Neural progenitor cell (in vitro differentiated cells): ENCODE results near the gene NEXN. TPM values are rescaled to one million over a fixed set of nuclear protein-coding genes. Genes with fewer than 3 reads are reported as not detected.

Experiments
- DNase-seq: peaks from one replicate; pipeline ENCODE4 v3.0.0-alpha.2; 2016; ENCODE audit warnings: low spot score
- H2AFZ ChIP-seq: fragments of 200-600 bp; sonication (generic); replicated peaks from 2 replicates; pipeline ENCODE4 v1.6.1; 2016; ENCODE audit warnings: antibody characterized with exemption
- H3F3A ChIP-seq: fragments of 200-600 bp; sonication (generic); 2 replicates; pipeline ENCODE4 v1.6.1; 2016; ENCODE audit warnings: antibody characterized with exemption, low read depth
- H3K27ac ChIP-seq: fragments of 200-600 bp; sonication (generic); 2 replicates; pipeline ENCODE4 v1.5.1; 2016; ENCODE audit warnings: mild to moderate bottlenecking
- H3K27me3 ChIP-seq: fragments of 200-600 bp; sonication (generic); 2 replicates; pipeline ENCODE4 v1.6.1; 2016; ENCODE audit warnings: mild to moderate bottlenecking, moderate library complexity
- H3K36me3 ChIP-seq: fragments of 200-600 bp; sonication (generic); 2 replicates; pipeline ENCODE4 v1.5.1; 2016
- H3K4me1 ChIP-seq: fragments of 200-600 bp; sonication (generic); 2 replicates; pipeline ENCODE4 v1.6.1; 2016; ENCODE audit warnings: mixed run types
- H3K4me2 ChIP-seq: fragments of 200-600 bp; sonication (generic); 2 replicates; pipeline ENCODE4 v1.6.1; 2016
- H3K4me3 ChIP-seq: fragments of 200-600 bp; sonication (generic); 2 replicates; pipeline ENCODE4 v1.5.1; 2016
- H3K79me2 ChIP-seq: fragments of 200-600 bp; sonication (generic); 2 replicates; pipeline ENCODE4 v1.6.1; 2016; ENCODE audit warnings: low read depth
- H3K9ac ChIP-seq: fragments of 200-600 bp; sonication (generic); 2 replicates; pipeline ENCODE4 v1.6.1; 2016
- H3K9me3 ChIP-seq: fragments of 200-600 bp; sonication (generic); 2 replicates; pipeline ENCODE4 v1.5.1; 2016; ENCODE audit warnings: low read depth
- H4K20me1 ChIP-seq: fragments of 200-600 bp; sonication (generic); 2 replicates; pipeline ENCODE4 v1.6.1; 2016; ENCODE audit warnings: low read depth
- H3K27ac Mint-ChIP-seq: 3 replicates; pipeline ENCODE4 v1.8.0; 2021; ENCODE audit warnings: mixed read lengths
- H3K27me3 Mint-ChIP-seq: 2 replicates; pipeline ENCODE4 v1.8.0; 2022; ENCODE audit warnings: low read depth, mild to moderate bottlenecking, inconsistent platforms, moderate library complexity, mixed read lengths; ENCODE audit not compliant: insufficient read depth
- H3K36me3 Mint-ChIP-seq: 3 replicates; pipeline ENCODE4 v1.8.0; 2021; ENCODE audit warnings: mixed read lengths
- H3K4me1 Mint-ChIP-seq: 3 replicates; pipeline ENCODE4 v1.8.0; 2021; ENCODE audit warnings: mixed read lengths
- H3K4me3 Mint-ChIP-seq: 3 replicates; pipeline ENCODE4 v1.8.0; 2021; ENCODE audit warnings: mild to moderate bottlenecking, moderate library complexity, mixed read lengths
- H3K9me3 Mint-ChIP-seq: 3 replicates; pipeline ENCODE4 v1.8.0; 2020; ENCODE audit warnings: mixed read lengths
- EZH2 ChIP-seq: fragments of 200-600 bp; sonication (generic); IDR thresholded peaks from 2 replicates; pipeline ENCODE4 v1.6.1; 2017; ENCODE audit warnings: antibody characterized with exemption, mild to moderate bottlenecking, moderate library complexity
- EZH2phosphoT487 ChIP-seq: fragments of 200-600 bp; sonication (generic); IDR thresholded peaks from 2 replicates; pipeline ENCODE4 v1.6.1; 2017; ENCODE audit warnings: antibody characterized with exemption
- total RNA-seq: library from RNA; depleted of rRNA; stranded (reverse); fragments of >200 nt; gene quantifications from 2 replicates; pipeline ENCODE4 v1.2.3, GENCODE V29; 2015; ENCODE audit warnings: low replicate concordance
- TF ChIP-seq, protein P1 (sequence below): fragments of 200-600 bp; sonication (generic); IDR thresholded peaks from 2 replicates; pipeline ENCODE4 v1.5.1; 2017; ENCODE audit warnings: antibody characterized with exemption, mild to moderate bottlenecking

The NEXN gene
- total RNA-seq, 1 donor from 2014 or later = 2.0 TPM

GRCh38 chr1:77991638-77992037, 103.2 kb downstream of the NEXN start:
- H3K4me1 ChIP-seq = no peaks in the 10 kb centered on the region
- no peak overlapping the region for H2AFZ ChIP-seq
- Mint-ChIP-seq H3K4me1 (no peaks in the 10 kb centered on the region), H3K9me3 (no peaks in the 10 kb centered on the region), H3K36me3 (peaks cover 15% of the 10 kb centered on the region), H3K27me3 (no peaks in the 10 kb centered on the region), H3K27ac (no peak overlapping the region), H3K4me3 (no peak overlapping the region)
- H3F3A ChIP-seq = no peaks in the 10 kb centered on the region
- no peaks in the 10 kb centered on the region for H3K27me3 ChIP-seq
- H3K9ac ChIP-seq = no peak overlapping the region
- peaks cover 97% of the 10 kb centered on the region for H3K79me2 ChIP-seq
- no peaks in the 10 kb centered on the region for H3K36me3 ChIP-seq
- no peak overlapping the region for H3K4me2 ChIP-seq
- no peak overlapping the region for H3K4me3 ChIP-seq
- no peaks in the 10 kb centered on the region for H3K9me3 ChIP-seq
- TF ChIP-seq EZH2 (no peak), EZH2phosphoT487 (no peak)
- TF ChIP-seq, protein P1, sequence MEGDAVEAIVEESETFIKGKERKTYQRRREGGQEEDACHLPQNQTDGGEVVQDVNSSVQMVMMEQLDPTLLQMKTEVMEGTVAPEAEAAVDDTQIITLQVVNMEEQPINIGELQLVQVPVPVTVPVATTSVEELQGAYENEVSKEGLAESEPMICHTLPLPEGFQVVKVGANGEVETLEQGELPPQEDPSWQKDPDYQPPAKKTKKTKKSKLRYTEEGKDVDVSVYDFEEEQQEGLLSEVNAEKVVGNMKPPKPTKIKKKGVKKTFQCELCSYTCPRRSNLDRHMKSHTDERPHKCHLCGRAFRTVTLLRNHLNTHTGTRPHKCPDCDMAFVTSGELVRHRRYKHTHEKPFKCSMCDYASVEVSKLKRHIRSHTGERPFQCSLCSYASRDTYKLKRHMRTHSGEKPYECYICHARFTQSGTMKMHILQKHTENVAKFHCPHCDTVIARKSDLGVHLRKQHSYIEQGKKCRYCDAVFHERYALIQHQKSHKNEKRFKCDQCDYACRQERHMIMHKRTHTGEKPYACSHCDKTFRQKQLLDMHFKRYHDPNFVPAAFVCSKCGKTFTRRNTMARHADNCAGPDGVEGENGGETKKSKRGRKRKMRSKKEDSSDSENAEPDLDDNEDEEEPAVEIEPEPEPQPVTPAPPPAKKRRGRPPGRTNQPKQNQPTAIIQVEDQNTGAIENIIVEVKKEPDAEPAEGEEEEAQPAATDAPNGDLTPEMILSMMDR = no peak
- no peak overlapping the region for H3K27ac ChIP-seq
- H4K20me1 ChIP-seq = peaks cover 35% of the 10 kb centered on the region
- no peak for DNase-seq

Other genes starting within 250 kb of the NEXN start
- 85.1 and 106 TPM in 2 replicates for gene ZZZ3, start 206.0 kb upstream of the NEXN start, total RNA-seq
- gene USP33, start 128.8 kb upstream of the NEXN start, total RNA-seq = 88.8 and 132 TPM in 2 replicates
- 7.8 and 12.6 TPM in 2 replicates for gene MIGA1, start 109.0 kb upstream of the NEXN start, total RNA-seq
- 353 and 491 TPM in 2 replicates for gene FUBP1, start 90.4 kb downstream of the NEXN start, total RNA-seq
- gene DNAJB4, start 116.3 kb downstream of the NEXN start, total RNA-seq = 37.5 and 40.6 TPM in 2 replicates
- not detected in 2 replicates for gene GIPC2, start 157.3 kb downstream of the NEXN start, total RNA-seq